Loucy (cell line): ENCODE results near the gene NSUN3.

Experiments used
- CTCF ChIP-seq: fragments of 200-600 bp; sonication (generic); conservative IDR thresholded peaks from 2 replicates; pipeline ENCODE4 v1.5.1; 2014; ENCODE audit warnings: mild to moderate bottlenecking, antibody characterized with exemption, low read length
- EZH2phosphoT487 ChIP-seq: fragments of 200-600 bp; IDR thresholded peaks from 2 replicates; pipeline ENCODE4 v1.6.1; 2018; ENCODE audit warnings: antibody characterized with exemption, mild to moderate bottlenecking, moderate library complexity, borderline replicate concordance

- no peak for TF ChIP-seq CTCF
- TF ChIP-seq EZH2phosphoT487, result no peak
Measured at GRCh38 chr3:94076055-94076454, 13.2 kb downstream of the NSUN3 start.
